GM12865 (cell line): ENCODE results near the gene DYNC2H1.

ENCODE experiments used
- DNase-seq: peaks from one replicate; pipeline ENCODE4 v3.0.0; 2010; ENCODE audit warnings: low read depth
- H3K4me3 ChIP-seq: 2 replicates; pipeline ENCODE4 v1.5.1; 2011; ENCODE audit warnings: mild to moderate bottlenecking, low read depth, low read length, control low read depth
- TF ChIP-seq, protein P1 (sequence below): IDR thresholded peaks from 2 replicates; pipeline ENCODE4 v1.5.1; 2011; ENCODE audit warnings: low read length, control low read depth, low read depth, inconsistent platforms; ENCODE audit not compliant: insufficient read depth; ENCODE audit errors: missing control alignments

The DYNC2H1 gene

DNA sequence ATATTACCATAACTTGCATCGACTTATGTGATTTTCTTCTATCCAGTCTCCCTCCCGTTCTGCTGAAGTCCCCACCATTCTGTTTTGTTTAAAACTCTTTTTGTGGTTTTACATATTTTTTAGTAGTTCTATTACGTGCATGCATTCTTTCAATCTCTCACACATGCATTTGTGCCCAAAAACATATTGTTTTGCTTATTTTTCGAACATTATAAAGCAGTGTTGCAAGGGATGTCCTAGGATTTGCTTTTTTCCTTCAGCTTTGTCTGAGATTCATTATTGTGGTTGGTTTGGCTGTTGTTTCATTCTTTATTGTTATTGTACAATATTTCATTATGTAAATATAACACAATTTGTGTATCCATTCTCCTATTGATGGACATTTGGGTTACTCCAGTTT is 235.7 kb downstream of the DYNC2H1 start:
- TF ChIP-seq, protein P1, sequence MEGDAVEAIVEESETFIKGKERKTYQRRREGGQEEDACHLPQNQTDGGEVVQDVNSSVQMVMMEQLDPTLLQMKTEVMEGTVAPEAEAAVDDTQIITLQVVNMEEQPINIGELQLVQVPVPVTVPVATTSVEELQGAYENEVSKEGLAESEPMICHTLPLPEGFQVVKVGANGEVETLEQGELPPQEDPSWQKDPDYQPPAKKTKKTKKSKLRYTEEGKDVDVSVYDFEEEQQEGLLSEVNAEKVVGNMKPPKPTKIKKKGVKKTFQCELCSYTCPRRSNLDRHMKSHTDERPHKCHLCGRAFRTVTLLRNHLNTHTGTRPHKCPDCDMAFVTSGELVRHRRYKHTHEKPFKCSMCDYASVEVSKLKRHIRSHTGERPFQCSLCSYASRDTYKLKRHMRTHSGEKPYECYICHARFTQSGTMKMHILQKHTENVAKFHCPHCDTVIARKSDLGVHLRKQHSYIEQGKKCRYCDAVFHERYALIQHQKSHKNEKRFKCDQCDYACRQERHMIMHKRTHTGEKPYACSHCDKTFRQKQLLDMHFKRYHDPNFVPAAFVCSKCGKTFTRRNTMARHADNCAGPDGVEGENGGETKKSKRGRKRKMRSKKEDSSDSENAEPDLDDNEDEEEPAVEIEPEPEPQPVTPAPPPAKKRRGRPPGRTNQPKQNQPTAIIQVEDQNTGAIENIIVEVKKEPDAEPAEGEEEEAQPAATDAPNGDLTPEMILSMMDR: no peak
- no peak for DNase-seq
- H3K4me3 ChIP-seq: no peak overlapping the region

DNA sequence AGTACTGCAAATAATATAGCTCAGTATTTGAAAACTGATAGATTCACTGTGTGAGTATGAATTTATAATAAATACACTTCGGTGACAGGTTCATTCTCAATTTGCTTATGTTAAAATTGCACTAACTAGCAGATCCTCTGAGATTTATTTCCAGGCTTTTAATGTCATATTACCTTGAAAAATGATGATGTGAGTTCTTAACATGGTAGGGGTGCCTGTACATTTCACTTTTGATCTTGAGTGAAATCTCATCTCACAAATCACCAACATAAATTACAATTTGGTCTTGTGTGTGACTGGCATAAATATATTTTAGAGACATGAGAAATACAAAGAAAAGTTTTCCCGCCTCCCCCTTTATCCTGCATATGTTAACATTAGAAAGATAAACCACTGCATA is 240.4 kb downstream of the DYNC2H1 start:
- no peak for DNase-seq
- no peak overlapping the region for H3K4me3 ChIP-seq
- TF ChIP-seq, protein P1: no peak

DNA sequence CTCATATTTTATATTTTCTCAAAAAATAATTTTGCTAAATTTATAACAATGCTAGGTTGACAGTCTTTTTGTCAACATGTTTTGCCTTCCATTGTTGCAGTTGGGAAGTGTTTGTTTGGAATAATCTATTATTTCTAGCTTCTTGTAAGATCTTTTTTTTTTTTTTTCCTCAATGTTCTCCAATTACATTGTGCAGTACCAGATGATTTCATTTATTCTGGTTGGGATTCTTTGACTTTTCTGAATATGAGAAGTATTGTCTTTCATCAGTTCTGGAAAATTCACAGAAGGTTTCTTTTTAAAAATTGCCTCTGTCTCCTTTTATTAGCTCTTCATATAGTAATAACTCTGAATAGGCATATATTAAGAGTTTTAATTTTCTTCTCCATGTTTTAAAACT is 245.4 kb downstream of the DYNC2H1 start:
- DNase-seq: no peak
- H3K4me3 ChIP-seq: no peak overlapping the region

DNA sequence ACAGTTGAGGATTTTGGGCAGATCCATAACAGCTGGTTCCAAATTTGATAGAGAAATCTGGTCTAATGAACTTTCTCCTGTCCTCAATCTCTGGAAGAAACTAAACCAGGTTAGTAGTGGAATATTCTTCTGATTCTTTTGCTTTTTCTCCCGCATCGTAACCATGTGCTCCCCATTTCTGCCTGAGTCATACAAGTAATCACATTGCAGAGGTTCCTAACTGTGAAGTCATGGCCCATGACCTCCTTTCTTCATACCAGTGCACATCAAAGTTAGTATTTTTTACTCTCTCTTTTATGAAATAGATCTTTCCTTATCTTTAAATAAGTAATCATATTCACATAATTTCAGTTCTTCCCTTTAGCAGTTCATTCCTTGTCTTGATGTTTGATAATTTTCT is 249.0 kb downstream of the DYNC2H1 start:
- no peak for DNase-seq
- no peak overlapping the region for H3K4me3 ChIP-seq
- TF ChIP-seq, protein P1: no peak

More for the DNA sequence above, 245.4 kb downstream of the DYNC2H1 start:
- TF ChIP-seq, protein P1: no peak

DNA sequence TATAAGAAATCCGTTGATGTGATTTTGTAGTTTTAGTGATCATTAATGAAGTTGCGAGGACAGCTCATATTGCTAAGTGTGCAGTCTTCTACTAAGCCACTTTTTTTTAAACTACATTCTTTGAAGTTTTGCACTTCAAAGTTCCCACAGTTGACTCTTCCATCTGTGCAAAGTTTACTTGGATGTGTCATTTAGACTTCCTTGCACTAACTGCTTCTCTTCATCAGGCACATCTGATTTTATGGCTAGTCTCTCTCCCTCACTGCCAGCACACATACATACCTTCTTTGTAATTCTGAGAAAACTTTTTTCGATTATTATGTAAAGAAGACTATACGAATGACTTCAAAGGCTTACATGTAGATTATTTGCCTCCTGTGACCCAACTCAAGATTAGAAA is 250.0 kb downstream of the DYNC2H1 start:
- TF ChIP-seq, protein P1: no peak
- DNase-seq: no peak
- H3K4me3 ChIP-seq: no peak overlapping the region

DNA sequence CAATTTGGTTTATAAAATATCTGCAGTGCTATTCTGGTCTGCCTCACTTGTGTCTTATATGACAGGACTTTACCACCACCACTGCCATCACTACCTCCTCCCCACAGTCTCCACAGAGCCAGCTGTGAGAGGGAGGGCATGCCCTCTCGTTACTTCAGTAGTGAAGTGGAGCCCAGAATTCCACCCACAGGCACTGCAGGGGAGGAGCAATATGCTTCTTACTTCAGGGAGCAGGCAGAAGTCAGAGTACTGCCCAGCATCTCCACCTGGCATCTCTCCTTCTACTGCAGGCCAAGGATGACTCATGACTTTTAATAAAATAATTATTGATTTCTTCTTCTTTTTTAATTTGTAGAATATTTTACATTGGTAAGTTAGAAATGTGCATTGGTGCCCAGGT is 255.5 kb downstream of the DYNC2H1 start:
- TF ChIP-seq, protein P1: no peak
- no peak for DNase-seq
- no peak overlapping the region for H3K4me3 ChIP-seq

DNA sequence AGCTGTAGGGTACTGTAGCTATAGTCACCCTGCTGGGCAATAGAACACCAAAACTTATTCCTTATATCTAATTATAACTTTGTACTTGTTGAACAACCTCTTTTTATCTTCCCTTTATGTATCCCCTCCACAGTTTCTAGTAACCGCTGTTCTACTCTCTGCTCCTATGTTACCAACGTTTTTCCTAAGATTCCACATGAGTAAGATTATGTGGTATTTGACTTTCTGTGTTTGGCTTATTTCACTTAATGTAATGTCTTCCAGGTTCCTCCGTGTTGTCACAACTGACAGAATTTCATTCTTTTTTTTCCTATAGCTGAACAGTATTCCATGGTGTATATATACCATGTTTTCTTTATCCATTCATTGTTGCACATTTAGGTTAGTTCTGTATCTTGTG is 258.4 kb downstream of the DYNC2H1 start:
- no peak for DNase-seq
- TF ChIP-seq, protein P1: no peak
- no peak overlapping the region for H3K4me3 ChIP-seq
